Dedifferentiated amniotic fluid mesenchymal stem cell (primary cell): Measurements from ENCODE around the gene DSCAML1.

Source experiments
- DNase-seq: peaks from one replicate; pipeline ENCODE4 v3.0.0-alpha.2; 2016; ENCODE audit errors: extremely low spot score

DSCAML1 gene, protein sequence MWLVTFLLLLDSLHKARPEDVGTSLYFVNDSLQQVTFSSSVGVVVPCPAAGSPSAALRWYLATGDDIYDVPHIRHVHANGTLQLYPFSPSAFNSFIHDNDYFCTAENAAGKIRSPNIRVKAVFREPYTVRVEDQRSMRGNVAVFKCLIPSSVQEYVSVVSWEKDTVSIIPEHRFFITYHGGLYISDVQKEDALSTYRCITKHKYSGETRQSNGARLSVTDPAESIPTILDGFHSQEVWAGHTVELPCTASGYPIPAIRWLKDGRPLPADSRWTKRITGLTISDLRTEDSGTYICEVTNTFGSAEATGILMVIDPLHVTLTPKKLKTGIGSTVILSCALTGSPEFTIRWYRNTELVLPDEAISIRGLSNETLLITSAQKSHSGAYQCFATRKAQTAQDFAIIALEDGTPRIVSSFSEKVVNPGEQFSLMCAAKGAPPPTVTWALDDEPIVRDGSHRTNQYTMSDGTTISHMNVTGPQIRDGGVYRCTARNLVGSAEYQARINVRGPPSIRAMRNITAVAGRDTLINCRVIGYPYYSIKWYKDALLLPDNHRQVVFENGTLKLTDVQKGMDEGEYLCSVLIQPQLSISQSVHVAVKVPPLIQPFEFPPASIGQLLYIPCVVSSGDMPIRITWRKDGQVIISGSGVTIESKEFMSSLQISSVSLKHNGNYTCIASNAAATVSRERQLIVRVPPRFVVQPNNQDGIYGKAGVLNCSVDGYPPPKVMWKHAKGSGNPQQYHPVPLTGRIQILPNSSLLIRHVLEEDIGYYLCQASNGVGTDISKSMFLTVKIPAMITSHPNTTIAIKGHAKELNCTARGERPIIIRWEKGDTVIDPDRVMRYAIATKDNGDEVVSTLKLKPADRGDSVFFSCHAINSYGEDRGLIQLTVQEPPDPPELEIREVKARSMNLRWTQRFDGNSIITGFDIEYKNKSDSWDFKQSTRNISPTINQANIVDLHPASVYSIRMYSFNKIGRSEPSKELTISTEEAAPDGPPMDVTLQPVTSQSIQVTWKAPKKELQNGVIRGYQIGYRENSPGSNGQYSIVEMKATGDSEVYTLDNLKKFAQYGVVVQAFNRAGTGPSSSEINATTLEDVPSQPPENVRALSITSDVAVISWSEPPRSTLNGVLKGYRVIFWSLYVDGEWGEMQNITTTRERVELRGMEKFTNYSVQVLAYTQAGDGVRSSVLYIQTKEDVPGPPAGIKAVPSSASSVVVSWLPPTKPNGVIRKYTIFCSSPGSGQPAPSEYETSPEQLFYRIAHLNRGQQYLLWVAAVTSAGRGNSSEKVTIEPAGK (N-terminal part only)

DNA sequence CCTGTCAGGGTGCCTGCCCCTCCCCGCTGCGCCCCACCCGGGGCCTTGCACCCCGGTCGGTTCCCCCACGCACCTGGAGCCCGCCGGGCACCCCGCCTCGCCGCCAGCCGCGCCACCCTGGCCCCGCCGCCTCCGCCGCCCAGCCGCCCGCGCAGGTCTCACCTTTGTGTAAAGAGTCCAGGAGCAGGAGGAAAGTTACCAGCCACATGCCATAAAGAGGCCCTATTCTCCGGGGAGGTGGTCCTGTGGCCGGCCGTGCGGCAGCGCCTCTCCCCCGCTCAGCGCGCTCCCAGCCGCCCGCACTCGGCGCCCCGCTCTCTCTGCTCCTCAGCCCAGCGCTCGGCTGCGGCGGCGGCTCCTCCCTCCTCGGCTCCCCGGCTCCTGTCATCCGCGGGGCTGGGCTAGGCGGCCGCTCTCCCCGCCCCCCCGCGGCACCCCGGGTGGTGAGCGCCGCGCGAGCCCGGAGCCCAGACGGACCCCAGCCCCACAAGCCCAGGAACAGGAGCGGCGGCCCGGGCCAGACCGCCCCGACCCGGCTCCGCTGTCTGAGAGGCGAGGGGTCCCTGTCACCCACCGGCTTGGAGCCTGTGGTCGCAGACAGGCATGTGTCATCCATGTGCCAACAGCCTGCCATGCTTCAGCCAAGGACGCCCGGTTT lies at the start of gene DSCAML1:
TSS of gene DSCAML1 (minus strand) at position 345 of the 658 bp plus-strand sequence. CDS start at position 208, 137 bp downstream.
- DNase-seq, result no peak

DNA sequence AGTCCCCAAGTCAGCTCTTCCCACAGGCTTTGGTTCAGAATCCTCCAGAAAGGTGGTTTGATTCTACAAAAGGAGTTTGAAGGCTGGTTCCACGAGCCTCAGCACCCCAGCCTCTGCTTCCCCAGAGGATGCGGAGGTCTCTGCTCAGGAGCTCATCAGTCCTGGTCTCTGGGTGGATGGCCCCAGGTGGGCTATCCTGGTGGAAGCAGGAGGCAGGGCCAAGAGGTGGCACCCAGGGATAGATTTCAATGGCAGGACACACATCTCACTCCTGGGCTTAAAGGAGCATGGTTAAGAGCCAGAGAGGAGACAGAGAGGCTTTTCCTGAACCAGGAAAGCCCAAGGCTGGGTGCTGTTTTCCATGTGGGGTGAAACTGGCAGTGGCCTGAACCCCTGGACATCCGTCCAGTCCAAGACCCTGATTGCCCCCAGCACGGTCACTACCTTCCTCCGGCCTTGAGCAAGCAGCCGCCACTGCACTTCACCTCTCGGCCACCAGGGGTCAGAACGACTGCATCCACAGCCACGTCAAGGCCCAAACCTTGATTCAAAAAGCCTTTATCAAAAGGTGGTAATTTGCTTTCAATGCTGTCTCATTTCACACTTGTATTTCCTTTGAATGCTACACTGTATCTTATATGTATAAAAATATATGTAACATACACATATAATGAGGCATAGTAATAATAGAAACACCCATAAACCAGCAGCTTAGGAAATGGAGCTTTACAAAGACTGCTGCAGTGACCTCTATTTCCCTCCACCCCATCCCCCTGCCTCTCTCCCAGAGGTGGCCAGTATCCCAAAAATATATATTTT lies 46.9 kb upstream of the DSCAML1 start:
- DNase-seq, result peak; percentile 44

DNA sequence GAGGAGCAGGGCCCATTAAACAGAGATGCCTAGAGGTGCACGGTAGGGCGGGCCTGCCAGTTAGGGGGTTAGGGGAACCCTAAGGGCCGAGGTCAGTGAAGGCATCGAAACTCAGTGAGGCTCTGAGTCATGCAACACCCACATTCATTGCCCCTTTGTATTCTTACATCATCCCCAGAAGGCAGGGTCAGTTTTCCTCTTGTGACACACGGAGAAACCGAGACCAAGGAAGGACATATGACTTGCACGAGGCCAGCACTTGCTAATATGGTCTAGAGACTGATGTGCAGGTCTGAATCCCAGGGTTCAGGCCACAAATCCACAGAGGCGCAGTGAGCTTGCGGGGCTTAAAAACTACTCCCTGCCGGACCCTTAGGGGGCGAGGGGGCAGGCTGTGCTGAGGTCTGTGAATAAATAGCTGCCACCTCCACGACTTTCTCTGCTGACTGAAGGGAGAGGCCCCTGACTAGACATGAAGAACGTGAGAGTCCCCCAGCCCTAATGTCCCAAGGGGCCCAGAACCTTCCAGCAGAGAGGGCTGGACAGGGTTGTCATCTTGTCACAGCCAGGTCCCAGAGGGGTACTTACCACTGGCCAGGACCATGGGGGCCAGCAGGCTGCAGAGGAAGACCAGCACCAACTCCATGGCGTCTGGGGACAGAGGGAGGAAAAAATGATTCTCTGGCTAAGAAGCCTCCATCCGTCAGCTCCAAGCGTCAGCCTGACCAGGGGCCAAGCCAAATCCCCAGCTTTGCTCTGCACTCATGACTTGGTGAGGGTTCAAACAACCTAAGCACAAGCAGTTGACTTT lies 45.3 kb upstream of the DSCAML1 start:
- no peak for DNase-seq

DNA sequence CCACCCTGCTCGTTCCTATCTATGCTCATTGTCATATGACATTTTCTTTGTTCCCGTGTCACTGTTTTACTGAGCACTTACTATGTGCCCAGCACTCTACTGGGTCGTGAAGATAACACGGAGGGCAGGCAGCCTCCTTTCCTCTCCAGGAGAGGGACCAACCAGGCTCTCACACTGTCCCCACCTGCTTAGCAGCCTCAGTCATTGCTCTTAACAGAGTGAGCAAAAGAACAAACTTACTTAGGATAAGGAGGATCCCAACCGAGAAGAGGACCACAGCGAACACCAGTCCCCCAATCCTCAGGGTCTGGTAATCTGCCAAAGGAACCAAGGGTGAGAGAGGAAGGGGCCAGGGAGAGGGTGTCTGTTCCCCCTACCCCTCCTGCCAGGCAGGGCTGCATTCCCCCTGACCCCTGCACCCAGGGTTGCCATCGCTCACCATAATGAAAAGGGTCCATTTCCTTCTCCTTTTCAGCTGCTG lies 44.6 kb upstream of the DSCAML1 start:
- no peak for DNase-seq

DNA sequence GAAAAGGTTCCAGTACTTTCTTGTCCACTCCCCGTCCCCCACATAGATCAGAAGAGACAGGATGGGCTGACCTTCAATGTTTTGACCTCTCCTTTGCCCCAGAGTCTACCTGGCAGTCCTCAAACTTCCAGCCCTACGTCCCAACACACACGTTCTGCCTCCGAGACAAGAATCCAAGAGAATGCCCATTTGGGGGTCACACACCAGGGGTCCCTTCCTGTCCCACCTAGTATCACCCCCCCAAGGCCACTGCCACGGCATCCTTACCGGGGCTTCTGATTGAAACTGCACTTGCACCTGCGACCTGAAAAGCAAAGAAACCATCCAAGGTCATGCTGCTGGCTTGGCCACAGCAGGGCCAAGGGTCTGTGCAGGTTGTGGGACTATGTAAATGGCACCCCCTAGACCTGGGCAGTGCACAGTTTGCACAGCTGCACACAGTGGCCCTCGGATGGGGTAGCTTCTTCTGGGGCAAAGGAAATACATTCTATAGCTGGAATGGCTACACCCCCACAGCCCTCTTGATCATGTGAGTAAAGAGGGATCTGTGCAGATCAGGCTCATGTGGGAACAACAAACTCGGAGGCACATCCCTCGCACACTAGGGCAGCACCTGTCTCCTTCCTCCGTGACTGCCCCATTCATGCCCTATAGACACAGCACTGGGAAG lies 44.0 kb upstream of the DSCAML1 start:
- DNase-seq, result no peak

DNA sequence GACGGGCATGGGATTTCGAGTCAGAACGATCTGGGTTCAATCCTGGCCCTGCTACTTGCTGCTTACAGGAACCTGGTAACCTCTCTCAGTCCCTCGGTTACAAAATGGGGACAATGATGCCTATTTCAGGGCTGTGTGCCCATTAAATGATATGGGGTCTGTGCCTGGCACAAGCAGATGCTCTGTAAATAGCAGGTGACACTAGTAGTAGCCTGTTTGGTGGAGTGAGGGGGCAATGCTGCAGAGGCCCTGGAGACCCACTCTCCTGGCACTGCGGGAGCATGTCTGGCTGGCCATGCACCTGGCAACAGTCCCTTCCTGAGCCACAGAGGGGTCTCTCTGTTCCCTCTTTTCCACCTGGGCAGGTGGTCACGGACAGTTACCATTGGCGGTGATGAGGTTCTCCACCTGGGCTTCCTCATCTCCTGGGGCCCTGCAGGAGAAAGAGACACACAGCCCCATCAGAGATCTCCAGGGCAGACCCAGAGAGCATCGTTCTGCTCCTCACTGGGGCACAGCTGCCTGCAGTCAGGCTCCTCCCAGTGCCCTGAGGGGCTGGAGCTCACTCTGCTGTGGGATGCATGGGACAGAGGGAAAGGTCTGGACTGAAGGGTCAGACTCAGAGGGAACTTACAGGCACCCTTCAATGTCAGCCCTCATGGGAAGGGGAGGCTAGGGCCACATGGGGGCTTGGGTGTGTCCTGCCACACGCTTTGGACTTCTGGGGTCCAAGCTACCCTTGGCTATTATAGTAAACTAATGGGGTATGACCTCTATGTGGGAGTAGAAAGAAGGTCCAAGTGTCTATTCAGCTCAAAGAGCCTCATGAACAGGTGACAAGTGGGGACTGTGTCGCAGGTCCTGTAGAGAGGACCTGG lies 43.2 kb upstream of the DSCAML1 start:
- no peak for DNase-seq

DNA sequence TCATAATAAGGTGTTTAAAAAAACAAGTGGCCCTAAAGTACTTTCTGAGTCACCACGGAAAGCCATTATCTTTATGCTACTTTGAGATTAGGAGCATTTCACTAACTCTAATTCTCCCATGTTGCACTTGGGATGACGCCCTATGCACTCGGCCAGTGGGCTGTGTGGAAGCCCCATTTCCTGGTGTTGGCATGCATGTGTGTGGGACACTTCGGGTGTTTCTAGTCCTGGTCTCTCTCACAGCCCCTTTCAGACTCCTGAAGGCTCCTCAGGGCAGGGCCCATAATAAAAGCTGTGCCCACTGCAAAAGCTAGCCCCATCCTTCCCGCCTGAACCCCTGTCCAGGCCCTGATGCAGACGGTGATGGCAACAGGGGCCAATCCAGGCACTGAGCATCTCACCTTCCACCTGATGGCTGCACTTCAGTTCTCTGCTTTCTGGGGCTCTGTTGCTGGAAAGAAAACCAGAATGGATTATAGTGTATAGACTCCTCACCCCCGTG lies 42.4 kb upstream of the DSCAML1 start:
- no peak for DNase-seq

DNA sequence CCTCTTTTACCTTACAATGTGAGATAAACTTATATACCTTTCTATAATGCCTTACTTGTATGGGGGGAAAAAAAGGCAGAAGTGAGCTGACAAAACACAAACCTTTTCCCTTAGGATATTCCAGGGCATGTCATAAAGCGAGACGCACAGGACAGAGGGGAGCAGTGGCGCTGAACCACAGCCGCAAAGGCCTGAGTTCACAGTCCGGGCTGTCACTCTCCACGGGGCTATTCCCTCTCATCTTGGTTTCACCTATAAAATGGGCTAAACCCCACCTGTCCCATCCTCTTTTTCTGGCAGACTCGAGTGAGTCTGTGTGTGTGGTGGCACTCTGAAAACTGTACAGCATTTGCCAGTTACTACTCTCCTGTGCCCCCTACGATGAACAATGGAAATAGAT lies 41.9 kb upstream of the DSCAML1 start:
- no peak for DNase-seq

DNA sequence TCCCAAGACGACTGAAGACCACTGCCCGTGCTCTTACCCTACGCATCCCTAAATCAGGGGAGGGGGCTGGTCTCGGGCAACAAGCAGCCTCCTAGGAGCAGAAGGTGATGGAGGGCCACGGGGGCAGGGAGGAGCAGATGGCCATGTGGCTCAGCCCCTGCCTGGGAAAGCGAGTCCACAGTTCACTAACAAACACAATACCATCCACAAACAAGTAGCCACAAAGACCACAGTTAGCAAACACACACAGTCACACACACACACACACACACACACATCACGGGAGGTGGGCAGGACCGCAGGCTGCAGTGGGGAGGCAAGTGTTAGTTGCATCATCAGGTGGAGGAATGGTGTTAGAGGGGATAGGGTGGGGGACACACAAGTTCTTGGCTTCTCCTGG lies 40.8 kb upstream of the DSCAML1 start:
- DNase-seq, result no peak

DNA sequence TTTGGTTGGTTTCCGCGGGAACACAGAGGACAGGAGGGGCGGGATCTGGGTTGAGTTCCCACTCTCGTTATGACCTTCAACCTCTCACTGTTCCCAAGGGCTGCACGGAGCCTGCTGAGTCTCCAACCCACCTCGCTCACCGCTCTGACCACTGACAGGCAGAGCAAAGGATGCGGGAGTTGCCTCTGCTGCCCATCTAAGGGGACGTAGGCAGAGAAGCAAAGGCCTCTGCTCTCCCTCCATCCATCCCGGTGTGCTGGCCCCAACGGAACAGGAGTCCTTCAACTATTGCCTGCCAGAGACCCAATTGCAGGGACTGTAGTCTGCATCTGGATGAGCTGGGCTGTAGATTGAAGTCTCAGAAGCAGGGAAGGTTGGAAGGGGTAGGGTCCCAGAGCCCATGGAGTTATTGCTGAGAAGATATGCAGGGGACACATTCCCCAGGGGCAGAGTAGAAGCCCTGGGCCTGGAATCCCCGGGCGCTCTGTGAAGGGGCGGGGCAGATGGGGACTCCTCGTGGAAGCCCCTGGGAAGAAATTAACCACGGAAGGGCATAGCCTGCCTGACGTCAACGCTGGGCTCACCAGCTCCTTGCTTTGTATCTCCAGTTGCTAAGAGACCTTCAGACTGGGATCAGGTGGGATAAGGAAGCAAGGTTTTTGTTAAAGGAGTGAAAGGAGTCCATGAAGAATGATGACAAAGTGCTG lies 40.2 kb upstream of the DSCAML1 start:
- DNase-seq, result no peak

DNA sequence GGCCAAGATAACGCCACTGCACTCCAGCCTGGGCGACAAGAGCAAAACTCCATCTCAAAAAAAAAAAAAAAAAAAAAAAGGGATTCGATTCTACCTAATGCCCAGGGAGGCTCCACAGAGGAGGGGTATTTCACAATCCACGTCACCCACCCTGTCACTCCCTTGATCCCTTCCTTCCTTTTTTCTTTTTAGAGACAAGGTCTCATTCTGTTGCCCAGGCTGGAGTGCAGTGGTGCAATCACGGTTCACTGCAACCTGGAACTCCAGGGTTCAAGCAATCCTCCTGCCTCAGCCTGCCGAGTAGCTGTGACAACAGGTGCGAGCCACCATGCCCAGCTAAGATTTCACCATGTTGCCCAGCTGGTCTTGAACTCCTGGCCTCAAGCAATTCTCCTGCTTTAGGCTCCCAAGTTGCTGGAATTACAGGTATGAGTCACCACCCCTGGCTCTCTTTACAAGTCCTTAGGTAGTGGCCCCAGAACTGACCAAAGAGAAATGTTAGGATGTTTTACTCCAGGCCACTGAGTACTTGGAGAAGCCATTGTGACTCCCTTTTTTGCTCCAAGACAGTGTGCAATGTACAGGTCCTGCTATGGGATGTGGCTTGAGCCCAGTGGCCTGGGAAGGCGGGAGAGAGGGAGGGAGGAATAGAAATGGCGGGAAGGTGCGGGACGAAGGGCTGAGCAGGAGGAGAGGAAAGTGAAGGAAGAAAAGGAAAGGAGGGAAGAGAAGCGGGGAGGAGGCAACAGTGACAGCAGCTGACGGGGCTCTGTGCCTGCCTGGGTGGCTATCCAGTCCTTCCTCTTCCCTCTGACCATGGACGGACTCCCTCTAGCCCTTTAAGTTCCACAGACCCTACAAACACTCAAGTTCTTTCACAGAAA lies 39.3 kb upstream of the DSCAML1 start:
- no peak for DNase-seq

DNA sequence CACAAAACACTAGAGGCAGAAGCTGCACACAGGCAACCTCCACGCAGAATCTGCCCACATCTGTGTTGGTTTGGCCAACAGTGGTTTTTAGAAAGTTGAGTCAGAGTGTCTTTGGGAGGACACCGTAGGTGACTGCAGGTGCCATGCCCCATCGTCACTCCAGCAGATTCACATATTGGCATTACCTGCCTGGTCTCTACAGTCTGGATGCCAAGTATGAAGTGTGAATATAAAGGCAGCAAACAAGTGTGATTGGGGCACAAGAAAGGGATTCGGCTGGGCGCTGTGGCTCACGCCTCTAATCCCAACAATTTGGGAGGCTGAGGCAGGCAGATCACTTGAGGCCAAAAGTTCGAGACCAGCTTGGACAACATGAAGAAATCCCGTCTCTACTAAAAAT lies 38.6 kb upstream of the DSCAML1 start:
- no peak for DNase-seq

DNA sequence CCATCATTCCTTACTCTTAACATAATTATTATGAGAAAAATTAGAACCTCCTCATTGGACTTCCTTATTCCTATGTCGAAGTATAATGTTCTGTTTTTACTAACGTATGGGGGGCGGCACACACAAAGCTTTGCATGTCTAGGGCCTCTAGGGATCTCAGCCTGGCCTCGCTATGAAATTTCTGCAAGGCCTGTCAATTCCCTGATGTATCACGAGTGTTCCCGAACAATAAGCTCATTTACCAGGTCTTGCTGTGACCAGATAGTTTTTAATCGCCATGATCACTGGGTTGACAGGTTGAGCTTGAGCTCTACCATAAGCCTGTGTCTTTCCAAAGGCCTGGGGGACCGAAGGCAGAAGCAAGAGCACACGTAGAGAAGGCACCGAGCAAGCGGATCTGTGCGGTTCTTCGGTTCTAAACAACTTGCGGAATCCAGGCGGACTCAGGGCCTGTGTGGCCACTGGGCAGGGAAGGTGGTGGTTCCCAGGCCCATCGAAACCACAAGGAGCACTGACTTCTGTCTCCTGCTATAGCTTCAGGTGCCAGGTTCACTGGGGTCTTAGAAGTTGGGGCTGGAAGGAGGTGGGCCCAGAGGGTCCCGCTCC lies 37.9 kb upstream of the DSCAML1 start:
- no peak for DNase-seq

DNA sequence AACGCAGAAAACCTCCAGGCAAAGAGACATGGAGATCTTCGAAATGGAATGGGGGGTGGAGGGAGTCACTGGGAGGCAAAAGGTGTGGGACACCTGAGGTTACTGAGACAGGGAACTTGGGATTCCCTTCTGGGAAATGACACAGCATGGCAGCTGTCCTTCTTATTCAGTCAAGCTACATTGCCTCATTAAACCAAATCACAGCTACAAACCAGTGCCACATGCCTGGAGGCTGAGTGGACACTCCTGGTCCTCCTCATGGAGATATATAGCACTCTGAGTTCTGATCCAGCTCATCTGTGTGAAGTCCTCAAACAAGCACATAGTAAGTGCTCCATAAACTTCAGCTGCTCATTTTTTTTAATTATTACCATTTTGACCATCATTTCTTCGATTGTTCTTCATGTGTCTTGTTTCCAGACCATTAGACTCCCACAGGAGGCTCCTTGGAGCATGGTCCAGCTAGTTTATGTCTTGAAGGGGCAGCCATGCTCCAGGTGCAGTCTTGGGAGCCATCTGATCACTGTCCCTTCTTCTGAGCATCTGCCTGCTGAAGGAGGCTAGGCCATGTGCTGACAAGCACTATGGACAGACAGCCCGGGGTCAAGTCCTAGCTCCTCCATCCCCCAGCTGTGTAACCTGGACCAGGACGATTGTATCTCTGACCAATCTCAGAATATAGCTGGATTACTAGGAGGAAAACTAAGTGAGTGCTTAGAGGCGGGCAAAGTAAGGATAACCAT lies 37.2 kb upstream of the DSCAML1 start:
- DNase-seq, result no peak

DNA sequence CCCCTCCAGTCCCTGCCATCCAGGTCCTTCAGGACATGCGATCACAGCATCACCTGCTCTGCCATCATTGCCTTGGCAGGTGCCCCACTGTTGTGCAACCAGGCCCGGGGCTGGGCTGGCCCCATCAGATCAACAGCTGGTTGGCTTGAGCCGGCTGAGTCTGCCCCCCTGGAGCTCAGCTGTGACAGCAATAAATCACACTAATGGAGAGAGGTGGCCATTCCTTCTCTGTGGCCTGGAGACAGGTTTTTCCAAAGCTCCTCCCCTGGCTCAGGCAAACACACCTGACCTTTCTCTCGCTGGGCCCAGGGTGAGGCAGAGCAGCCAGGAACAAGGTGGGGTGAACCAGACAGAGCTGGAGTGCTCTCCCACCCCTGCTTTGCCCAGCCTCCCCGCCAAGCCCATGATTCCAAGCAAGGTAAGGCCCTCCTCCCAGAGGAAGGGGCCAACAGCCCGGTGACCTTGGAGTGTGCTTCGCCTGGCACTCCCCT lies 36.4 kb upstream of the DSCAML1 start:
- no peak for DNase-seq
